SK-N-SH treated with all-trans-retinoic acid at 6 μM for 48 hours (cell line): ENCODE measurements around the gene ABCC1.
A peak's percentile ranks its signal among the peaks of the same experiment; 100 is the strongest.

Source experiments
- ATAC-seq: fragments of 200-7000 bp; cut with Tn5 transposase; 3 replicates; pipeline ENCODE4 v1.9.1; 2020; ENCODE audit warnings: mild to moderate bottlenecking, moderate library complexity
- ARNTL ChIP-seq: fragments of 450-650 bp; formaldehyde crosslinking; IDR thresholded peaks from 2 replicates; pipeline ENCODE4 v1.5.0; 2020; ENCODE audit warnings: low read depth, mild to moderate bottlenecking, moderate library complexity, borderline replicate concordance
- CREB5 ChIP-seq: fragments of 250-450 bp; sonication (Bioruptor Pico); IDR thresholded peaks from 2 replicates; pipeline ENCODE4 v1.5.1; 2020; ENCODE audit warnings: low read depth, mild to moderate bottlenecking, moderate library complexity
- CSDC2 ChIP-seq: fragments of 250-450 bp; sonication (Bioruptor Pico); IDR thresholded peaks from 2 replicates; pipeline ENCODE4 v1.5.0; 2020; ENCODE audit warnings: mild to moderate bottlenecking, moderate library complexity
- ESRRG ChIP-seq: fragments of 250-450 bp; sonication (Bioruptor Pico); IDR thresholded peaks from 2 replicates; pipeline ENCODE4 v1.6.1; 2021; ENCODE audit warnings: mild to moderate bottlenecking
- GLIS3 ChIP-seq: fragments of 250-450 bp; sonication (Bioruptor Pico); IDR thresholded peaks from 2 replicates; pipeline ENCODE4 v1.5.0; 2020; ENCODE audit warnings: mild to moderate bottlenecking, moderate library complexity
- ISL1 ChIP-seq: fragments of 250-450 bp; sonication (Bioruptor Pico); IDR thresholded peaks from 2 replicates; pipeline ENCODE4 v2.1.2; 2022; ENCODE audit warnings: mild to moderate bottlenecking, moderate library complexity
- OSR1 ChIP-seq: fragments of 250-450 bp; sonication (Bioruptor Pico); IDR thresholded peaks from 2 replicates; pipeline ENCODE4 v1.8.0; 2022; ENCODE audit warnings: moderate library complexity, mild to moderate bottlenecking, inconsistent platforms
- PPARA ChIP-seq: fragments of 250-450 bp; sonication (Bioruptor Pico); IDR thresholded peaks from 2 replicates; pipeline ENCODE4 v1.5.0; 2020; ENCODE audit warnings: mild to moderate bottlenecking, borderline replicate concordance
- RARB ChIP-seq: fragments of 250-450 bp; sonication (Bioruptor Pico); IDR thresholded peaks from 2 replicates; pipeline ENCODE4 v1.8.0; 2021; ENCODE audit warnings: mild to moderate bottlenecking, moderate library complexity
- SNAI2 ChIP-seq: fragments of 250-450 bp; sonication (Bioruptor Pico); IDR thresholded peaks from 2 replicates; pipeline ENCODE4 v1.5.0; 2020; ENCODE audit warnings: mild to moderate bottlenecking, moderate library complexity
- TCF4 ChIP-seq: fragments of 250-450 bp; sonication (Bioruptor Pico); IDR thresholded peaks from 2 replicates; pipeline ENCODE4 v1.8.0; 2021; ENCODE audit warnings: mild to moderate bottlenecking, moderate library complexity, borderline replicate concordance
- TOX ChIP-seq: fragments of 250-450 bp; sonication (Bioruptor Pico); IDR thresholded peaks from 2 replicates; pipeline ENCODE4 v1.8.0; 2021; ENCODE audit warnings: mild to moderate bottlenecking, moderate library complexity, borderline replicate concordance
- ZC3H10 ChIP-seq: fragments of 250-450 bp; sonication (Bioruptor Pico); IDR thresholded peaks from 2 replicates; pipeline ENCODE4 v1.5.1; 2021; ENCODE audit warnings: mild to moderate bottlenecking, moderate library complexity
- ZFP30 ChIP-seq: fragments of 450-650 bp; formaldehyde crosslinking; IDR thresholded peaks from 2 replicates; pipeline ENCODE4 v1.5.0; 2022; ENCODE audit warnings: mild to moderate bottlenecking, moderate library complexity
- ZNF565 ChIP-seq: fragments of 450-650 bp; formaldehyde crosslinking; conservative IDR thresholded peaks from 2 replicates; pipeline ENCODE4 v1.5.0; 2020; ENCODE audit warnings: low read depth, mild to moderate bottlenecking, moderate library complexity
- ZNF8 ChIP-seq: fragments of 450-650 bp; formaldehyde crosslinking; IDR thresholded peaks from 2 replicates; pipeline ENCODE4 v1.5.0; 2020; ENCODE audit warnings: mild to moderate bottlenecking, moderate library complexity
- TF ChIP-seq, protein P1 (sequence below): fragments of 250-450 bp; sonication (Bioruptor Pico); IDR thresholded peaks from 2 replicates; pipeline ENCODE4 v1.5.1; 2021; ENCODE audit warnings: mild to moderate bottlenecking, moderate library complexity
- TF ChIP-seq, protein P2 (sequence below): fragments of 250-450 bp; sonication (Bioruptor Pico); IDR thresholded peaks from 2 replicates; pipeline ENCODE4 v1.5.0; 2020; ENCODE audit warnings: mild to moderate bottlenecking, moderate library complexity
- TF ChIP-seq, protein P3 (sequence below): fragments of 250-450 bp; sonication (Bioruptor Pico); IDR thresholded peaks from 2 replicates; pipeline ENCODE4 v1.8.0; 2020; ENCODE audit warnings: mild to moderate bottlenecking, moderate library complexity, borderline replicate concordance

ABCC1 gene

DNA sequence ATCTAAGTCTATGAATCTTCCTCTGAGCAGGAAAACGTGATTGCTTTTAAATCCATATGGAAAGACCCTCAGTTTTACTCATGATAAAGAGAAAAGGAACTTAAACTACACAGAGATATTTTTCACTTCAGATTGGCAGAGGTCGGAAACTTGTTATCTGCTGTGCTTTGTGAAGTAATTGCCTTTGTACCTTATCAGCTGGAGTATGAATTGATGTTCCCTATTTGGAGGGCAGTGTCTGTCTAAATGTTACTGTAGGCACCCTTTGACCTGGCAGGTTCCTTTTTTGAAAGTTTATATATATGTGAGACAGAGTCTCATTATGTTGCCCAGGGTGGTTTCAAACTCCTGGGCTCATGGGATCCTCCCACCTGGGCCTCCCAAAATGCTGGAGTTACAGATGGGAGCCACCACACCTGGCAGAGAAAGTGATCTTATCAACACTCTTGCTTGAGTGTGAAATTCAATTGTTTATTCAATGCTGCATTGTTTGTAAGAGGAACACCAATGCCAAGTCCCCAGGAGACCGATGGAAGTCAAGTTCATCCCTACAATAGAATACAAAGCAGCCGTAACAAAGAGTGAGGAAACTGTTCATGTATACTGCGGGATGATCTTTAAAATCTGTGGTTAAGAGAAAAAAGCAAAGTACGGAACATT, 52.3 kb downstream of the ABCC1 start (continued):
- TF ChIP-seq ESRRG (CRISPR knock-in tag) (no peak), CSDC2 (CRISPR knock-in tag) (no peak)

DNA sequence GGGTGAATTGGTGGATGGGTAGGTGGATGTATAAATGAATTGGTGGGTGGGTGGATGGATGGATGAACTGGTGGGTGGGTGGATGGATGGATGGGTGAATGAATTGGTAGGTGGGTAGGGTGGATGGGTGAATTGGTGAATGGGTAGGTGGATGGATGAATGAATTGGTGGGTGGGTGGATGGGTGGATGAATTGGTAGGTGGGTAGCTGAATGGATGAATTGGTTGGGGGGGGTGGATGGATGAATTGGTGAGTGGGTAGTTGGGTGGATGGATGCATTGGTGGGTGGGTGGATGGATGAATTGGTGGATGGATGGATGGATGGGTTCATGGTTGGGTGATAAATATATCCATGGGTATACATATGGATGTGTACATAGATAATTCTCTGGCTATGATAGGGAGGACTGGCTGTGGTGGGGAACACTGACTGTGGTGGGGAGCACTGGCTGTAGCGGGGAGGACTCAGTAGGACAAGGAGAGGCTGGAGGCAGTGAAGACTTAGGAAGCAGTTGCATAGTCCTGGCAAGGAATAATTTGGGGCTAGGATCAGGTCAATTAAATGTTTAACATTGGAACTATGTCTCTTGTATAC, 54.4 kb downstream of the ABCC1 start:
- TF ChIP-seq ZFP30 (CRISPR knock-in tag), result no peak
- no peak for TF ChIP-seq CREB5 (CRISPR knock-in tag)
- ATAC-seq, result no peak

DNA sequence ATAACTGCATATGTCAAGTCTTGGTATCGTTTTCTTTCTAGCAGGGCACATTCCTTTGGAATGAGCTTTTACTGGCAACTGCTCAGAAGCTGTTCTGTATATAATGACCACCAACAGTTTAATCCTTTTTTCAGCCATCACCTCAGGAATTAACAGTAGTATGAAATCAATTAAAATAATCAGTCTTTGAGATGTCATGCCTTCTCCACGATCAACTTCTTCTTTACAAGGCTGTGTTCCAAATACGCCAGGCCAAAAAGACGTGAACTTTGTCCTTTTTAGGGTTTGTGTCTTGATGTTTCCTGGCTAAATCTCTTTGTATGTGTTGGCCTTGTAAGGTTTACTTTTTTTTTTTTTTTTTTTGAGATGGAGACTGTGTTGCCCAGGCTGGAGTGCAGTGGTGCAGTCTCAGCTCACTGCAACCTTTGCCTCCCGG, 54.9 kb downstream of the ABCC1 start:
- TF ChIP-seq ISL1 (CRISPR knock-in tag), result 0 out of 2 replicates have a peak, but pooled peaks have one; percentile 32
- TF ChIP-seq, protein P1, sequence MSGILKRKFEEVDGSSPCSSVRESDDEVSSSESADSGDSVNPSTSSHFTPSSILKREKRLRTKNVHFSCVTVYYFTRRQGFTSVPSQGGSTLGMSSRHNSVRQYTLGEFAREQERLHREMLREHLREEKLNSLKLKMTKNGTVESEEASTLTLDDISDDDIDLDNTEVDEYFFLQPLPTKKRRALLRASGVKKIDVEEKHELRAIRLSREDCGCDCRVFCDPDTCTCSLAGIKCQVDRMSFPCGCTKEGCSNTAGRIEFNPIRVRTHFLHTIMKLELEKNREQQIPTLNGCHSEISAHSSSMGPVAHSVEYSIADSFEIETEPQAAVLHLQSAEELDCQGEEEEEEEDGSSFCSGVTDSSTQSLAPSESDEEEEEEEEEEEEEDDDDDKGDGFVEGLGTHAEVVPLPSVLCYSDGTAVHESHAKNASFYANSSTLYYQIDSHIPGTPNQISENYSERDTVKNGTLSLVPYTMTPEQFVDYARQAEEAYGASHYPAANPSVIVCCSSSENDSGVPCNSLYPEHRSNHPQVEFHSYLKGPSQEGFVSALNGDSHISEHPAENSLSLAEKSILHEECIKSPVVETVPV, result no peak
- TF ChIP-seq, all 23 proteins: peak for 1

GRCh38 chr16:16005721-16006120, 56.3 kb downstream of the ABCC1 start:
- no peak for TF ChIP-seq TCF4 (CRISPR knock-in tag)
- no peak for TF ChIP-seq ZFP30 (CRISPR knock-in tag)
- TF ChIP-seq, protein P2, sequence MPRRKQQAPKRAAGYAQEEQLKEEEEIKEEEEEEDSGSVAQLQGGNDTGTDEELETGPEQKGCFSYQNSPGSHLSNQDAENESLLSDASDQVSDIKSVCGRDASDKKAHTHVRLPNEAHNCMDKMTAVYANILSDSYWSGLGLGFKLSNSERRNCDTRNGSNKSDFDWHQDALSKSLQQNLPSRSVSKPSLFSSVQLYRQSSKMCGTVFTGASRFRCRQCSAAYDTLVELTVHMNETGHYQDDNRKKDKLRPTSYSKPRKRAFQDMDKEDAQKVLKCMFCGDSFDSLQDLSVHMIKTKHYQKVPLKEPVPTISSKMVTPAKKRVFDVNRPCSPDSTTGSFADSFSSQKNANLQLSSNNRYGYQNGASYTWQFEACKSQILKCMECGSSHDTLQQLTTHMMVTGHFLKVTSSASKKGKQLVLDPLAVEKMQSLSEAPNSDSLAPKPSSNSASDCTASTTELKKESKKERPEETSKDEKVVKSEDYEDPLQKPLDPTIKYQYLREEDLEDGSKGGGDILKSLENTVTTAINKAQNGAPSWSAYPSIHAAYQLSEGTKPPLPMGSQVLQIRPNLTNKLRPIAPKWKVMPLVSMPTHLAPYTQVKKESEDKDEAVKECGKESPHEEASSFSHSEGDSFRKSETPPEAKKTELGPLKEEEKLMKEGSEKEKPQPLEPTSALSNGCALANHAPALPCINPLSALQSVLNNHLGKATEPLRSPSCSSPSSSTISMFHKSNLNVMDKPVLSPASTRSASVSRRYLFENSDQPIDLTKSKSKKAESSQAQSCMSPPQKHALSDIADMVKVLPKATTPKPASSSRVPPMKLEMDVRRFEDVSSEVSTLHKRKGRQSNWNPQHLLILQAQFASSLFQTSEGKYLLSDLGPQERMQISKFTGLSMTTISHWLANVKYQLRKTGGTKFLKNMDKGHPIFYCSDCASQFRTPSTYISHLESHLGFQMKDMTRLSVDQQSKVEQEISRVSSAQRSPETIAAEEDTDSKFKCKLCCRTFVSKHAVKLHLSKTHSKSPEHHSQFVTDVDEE (CRISPR knock-in tag), result no peak
- no peak for TF ChIP-seq OSR1 (CRISPR knock-in tag)
- TF ChIP-seq ZNF565 (CRISPR knock-in tag), result no peak
- TF ChIP-seq SNAI2, result no peak
- TF ChIP-seq GLIS3 (CRISPR knock-in tag), result no peak
- TF ChIP-seq CSDC2 (CRISPR knock-in tag), result no peak
- no peak for TF ChIP-seq ZC3H10 (CRISPR knock-in tag)
- TF ChIP-seq ZNF8 (CRISPR knock-in tag), result no peak
- no peak for TF ChIP-seq ARNTL (CRISPR knock-in tag)
- no peak for ATAC-seq

More for the DNA sequence above, 54.9 kb downstream of the ABCC1 start:
- ATAC-seq, result peak; percentile 97

DNA sequence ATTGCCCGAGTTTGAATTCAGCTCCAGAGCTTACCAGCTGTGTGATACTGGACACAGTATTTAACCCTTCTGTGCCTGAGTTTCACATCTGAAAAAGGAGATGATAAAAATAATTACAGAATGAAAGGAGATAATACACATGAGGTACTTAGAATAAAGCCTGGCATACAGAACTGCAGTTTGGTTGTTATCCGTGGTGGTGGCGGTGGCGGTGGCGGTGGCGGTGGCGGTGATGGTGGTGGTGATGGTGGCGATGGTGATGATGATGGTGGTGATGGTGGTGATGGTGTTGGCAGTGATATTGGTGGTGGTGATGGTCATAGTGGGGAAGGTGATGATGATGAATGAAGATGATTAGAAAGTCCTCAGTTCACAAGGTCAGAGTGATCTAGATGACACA, 57.2 kb downstream of the ABCC1 start:
- ATAC-seq, result no peak
- no peak for TF ChIP-seq ZFP30 (CRISPR knock-in tag)
- TF ChIP-seq, protein P1, result no peak
- no peak for TF ChIP-seq RARB (CRISPR knock-in tag)
- no peak for TF ChIP-seq TOX
- TF ChIP-seq TCF4 (CRISPR knock-in tag), result no peak
- no peak for TF ChIP-seq CREB5 (CRISPR knock-in tag)
- TF ChIP-seq, protein P2 (CRISPR knock-in tag), result no peak
- TF ChIP-seq PPARA (CRISPR knock-in tag), result no peak
- TF ChIP-seq ZC3H10 (CRISPR knock-in tag), result no peak
- TF ChIP-seq ZNF565 (CRISPR knock-in tag), result no peak
- TF ChIP-seq SNAI2, result no peak
- TF ChIP-seq OSR1 (CRISPR knock-in tag), result no peak
- TF ChIP-seq, protein P3, sequence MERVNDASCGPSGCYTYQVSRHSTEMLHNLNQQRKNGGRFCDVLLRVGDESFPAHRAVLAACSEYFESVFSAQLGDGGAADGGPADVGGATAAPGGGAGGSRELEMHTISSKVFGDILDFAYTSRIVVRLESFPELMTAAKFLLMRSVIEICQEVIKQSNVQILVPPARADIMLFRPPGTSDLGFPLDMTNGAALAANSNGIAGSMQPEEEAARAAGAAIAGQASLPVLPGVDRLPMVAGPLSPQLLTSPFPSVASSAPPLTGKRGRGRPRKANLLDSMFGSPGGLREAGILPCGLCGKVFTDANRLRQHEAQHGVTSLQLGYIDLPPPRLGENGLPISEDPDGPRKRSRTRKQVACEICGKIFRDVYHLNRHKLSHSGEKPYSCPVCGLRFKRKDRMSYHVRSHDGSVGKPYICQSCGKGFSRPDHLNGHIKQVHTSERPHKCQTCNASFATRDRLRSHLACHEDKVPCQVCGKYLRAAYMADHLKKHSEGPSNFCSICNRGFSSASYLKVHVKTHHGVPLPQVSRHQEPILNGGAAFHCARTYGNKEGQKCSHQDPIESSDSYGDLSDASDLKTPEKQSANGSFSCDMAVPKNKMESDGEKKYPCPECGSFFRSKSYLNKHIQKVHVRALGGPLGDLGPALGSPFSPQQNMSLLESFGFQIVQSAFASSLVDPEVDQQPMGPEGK (CRISPR knock-in tag), result no peak
- TF ChIP-seq ARNTL (CRISPR knock-in tag), result no peak
